C4-2B (cell line): ENCODE results near the gene LIPN.

Experiments used
- CTCF ChIP-seq: fragments of 450-650 bp; conservative IDR thresholded peaks from 2 replicates; pipeline ENCODE4 v1.5.1; 2017; ENCODE audit warnings: mild to moderate bottlenecking
- ZFX ChIP-seq: fragments of 450-650 bp; IDR thresholded peaks from 2 replicates; pipeline ENCODE4 v1.6.1; 2017

GRCh38 chr10:88800152-88801125, 40.6 kb downstream of the LIPN start:
- no peak for TF ChIP-seq CTCF
- no peak for TF ChIP-seq ZFX
